HepG2 (cell line): ENCODE results near the gene TMEM107. TPM values are rescaled to one million over a fixed set of nuclear protein-coding genes. Genes with fewer than 3 reads are reported as not detected.
A peak's percentile ranks its signal among the peaks of the same experiment; 100 is the strongest.

Experiments
- EED ChIP-seq: sonication (generic); formaldehyde crosslinking; IDR thresholded peaks from 2 replicates; pipeline ENCODE4 v1.5.0; 2020; ENCODE audit warnings: mild to moderate bottlenecking, missing genetic modification reagents
- FOXM1 ChIP-seq: sonication (generic); formaldehyde crosslinking; IDR thresholded peaks from 2 replicates; pipeline ENCODE4 v1.5.0; 2020; ENCODE audit warnings: missing genetic modification reagents
- GABPA ChIP-seq, 2 experiments: IDR thresholded peaks; 2 replicates each; pipeline ENCODE4 v1.6.1; 2011 to 2016; ENCODE audit warnings: low read depth in 2 of 2, low read length in 1 of 2, missing biosample characterization in 1 of 2, missing genetic modification characterization in 1 of 2
- HOXA3 ChIP-seq: sonication (generic); formaldehyde crosslinking; IDR thresholded peaks from 2 replicates; pipeline ENCODE4 v1.5.0; 2020; ENCODE audit warnings: missing genetic modification reagents
- MBNL3 ChIP-seq: fragments of 250-450 bp; sonication (Bioruptor Pico); conservative IDR thresholded peaks from 2 replicates; pipeline ENCODE4 v1.8.0; 2022; ENCODE audit warnings: mild to moderate bottlenecking, inconsistent platforms
- RNF2 ChIP-seq: fragments of 450-650 bp; conservative IDR thresholded peaks from 2 replicates; pipeline ENCODE4 v1.6.1; 2016; ENCODE audit warnings: low read depth
- SIX1 ChIP-seq: sonication (generic); formaldehyde crosslinking; IDR thresholded peaks from 2 replicates; pipeline ENCODE4 v1.4.0; 2020; ENCODE audit warnings: missing genetic modification reagents, borderline replicate concordance
- SMAD3 ChIP-seq: sonication (generic); formaldehyde crosslinking; IDR thresholded peaks from 2 replicates; pipeline ENCODE4 v1.4.0; 2020; ENCODE audit warnings: missing genetic modification reagents
- SRF ChIP-seq: IDR thresholded peaks from 2 replicates; pipeline ENCODE4 v1.6.1; 2011; ENCODE audit warnings: mild to moderate bottlenecking, low read depth, low read length, moderate library complexity
- ZFP90 ChIP-seq: sonication (generic); formaldehyde crosslinking; IDR thresholded peaks from 2 replicates; pipeline ENCODE4 v1.8.0; 2022; ENCODE audit warnings: missing genetic modification reagents, mild to moderate bottlenecking, inconsistent platforms, borderline replicate concordance
- ZNF138 ChIP-seq: sonication (generic); formaldehyde crosslinking; IDR thresholded peaks from 2 replicates; pipeline ENCODE4 v1.5.0; 2020; ENCODE audit warnings: mild to moderate bottlenecking, low read depth, missing genetic modification reagents
- ZNF317 ChIP-seq: sonication (generic); formaldehyde crosslinking; IDR thresholded peaks from 2 replicates; pipeline ENCODE4 v1.5.0; 2020; ENCODE audit warnings: mild to moderate bottlenecking, missing genetic modification reagents
- ZNF431 ChIP-seq: sonication (generic); formaldehyde crosslinking; IDR thresholded peaks from 2 replicates; pipeline ENCODE4 v1.9.0; 2022; ENCODE audit warnings: missing genetic modification reagents, low read depth, mild to moderate bottlenecking, borderline replicate concordance
- ZNF678 ChIP-seq: sonication (generic); formaldehyde crosslinking; IDR thresholded peaks from 2 replicates; pipeline ENCODE4 v1.4.0; 2020; ENCODE audit warnings: mild to moderate bottlenecking, missing genetic modification reagents
- ZNF816 ChIP-seq: sonication (generic); formaldehyde crosslinking; IDR thresholded peaks from 2 replicates; pipeline ENCODE4 v1.8.0; 2022; ENCODE audit warnings: missing genetic modification reagents, mild to moderate bottlenecking, borderline replicate concordance
- polyA plus RNA-seq, 8 experiments: library from polyadenylated mRNA; depleted of rRNA in 3 of 8; stranded (reverse) in 7 of 8; unstranded in 1 of 8; fragments of >200 nt; fragmentation: Illumina TruSeq in 4 of 8; extraction: Trizol in 4 of 8; gene quantifications; 2 replicates each; pipeline versions ENCODE4 v1.2.1 to v1.2.3, GENCODE V29; 2011 to 2016; ENCODE audit warnings: low read depth in 4 of 8, missing spikeins in 1 of 8, mixed read lengths in 1 of 8; ENCODE audit not compliant: insufficient read depth in 1 of 8
- total RNA-seq, 5 experiments: library from RNA; depleted of rRNA; stranded (reverse); fragments of >200 nt; fragmentation: Illumina TruSeq; extraction: Trizol; gene quantifications; 2 replicates each; pipeline ENCODE4 v1.2.3, GENCODE V29; 2016; ENCODE audit warnings: low read depth in 1 of 5
- TF ChIP-seq, protein P1 (sequence below): sonication (generic); formaldehyde crosslinking; IDR thresholded peaks from 2 replicates; pipeline ENCODE4 v1.4.0; 2020; ENCODE audit warnings: mild to moderate bottlenecking, missing genetic modification reagents, borderline replicate concordance
- TF ChIP-seq, protein P2 (sequence below), 2 experiments: sonication (generic) in 1 of 2; formaldehyde crosslinking in 1 of 2; IDR thresholded peaks; 2 replicates each; pipeline versions ENCODE4 v1.6.1 to v1.9.0; 2014 to 2022; ENCODE audit warnings: antibody characterized with exemption in 1 of 2, borderline replicate concordance in 1 of 2, inconsistent platforms in 1 of 2, low read depth in 1 of 2, missing genetic modification reagents in 1 of 2
- TF ChIP-seq, protein P3 (sequence below): sonication (generic); formaldehyde crosslinking; IDR thresholded peaks from 2 replicates; pipeline ENCODE4 v1.4.0; 2020; ENCODE audit warnings: mild to moderate bottlenecking, low read depth, missing genetic modification reagents
- TF ChIP-seq, protein P4 (sequence below): sonication (generic); formaldehyde crosslinking; IDR thresholded peaks from 2 replicates; pipeline ENCODE4 v1.4.0; 2020; ENCODE audit warnings: missing genetic modification reagents

TMEM107 gene
- total and polyA plus RNA-seq, 2 of the 13 experiments (the other 11 are each of a cell fraction or from before 2014, with no cell fraction given), result 7.2 to 15.3 TPM

DNA sequence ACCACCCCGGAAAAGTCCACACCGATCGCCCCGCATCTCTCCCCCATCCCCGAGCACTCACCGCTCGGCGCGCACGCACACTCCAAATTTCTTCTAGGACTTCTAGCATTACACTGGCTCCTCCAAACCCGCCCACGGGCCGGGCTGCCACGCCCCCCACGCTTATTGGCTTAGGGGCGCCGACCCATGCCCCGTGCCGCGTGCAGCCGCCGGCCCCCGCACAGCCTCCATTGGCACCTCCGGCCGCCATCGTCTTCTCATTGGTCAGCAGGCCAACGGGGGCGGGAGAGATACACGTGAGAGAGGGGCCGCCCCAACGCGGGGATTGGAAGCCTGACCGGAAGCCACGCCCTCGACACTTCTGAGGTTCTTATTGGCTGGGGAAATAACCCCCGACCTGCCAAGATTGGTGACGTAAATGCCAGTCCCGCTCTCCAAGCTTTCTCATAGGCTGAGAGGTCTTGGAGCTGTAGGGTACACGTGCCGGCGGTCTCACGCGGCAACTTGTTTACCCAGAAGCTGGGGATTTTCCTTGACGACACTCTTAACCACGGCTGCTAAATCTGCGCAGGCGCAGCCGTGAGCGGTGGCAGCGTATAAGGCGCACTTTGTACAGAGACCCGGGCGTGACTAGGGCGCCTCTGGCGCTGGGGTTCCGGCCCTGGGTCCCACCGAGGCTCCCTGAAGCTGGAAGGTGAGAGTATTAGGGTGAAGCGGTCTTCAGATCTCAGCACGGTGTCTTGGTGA is 19.8 kb downstream of the TMEM107 start (continued):
- TF ChIP-seq MBNL3 (CRISPR knock-in tag) (no peak), ZFP90 (CRISPR knock-in tag) (no peak), SRF (no peak), SMAD3 (CRISPR knock-in tag) (no peak), GABPA (IDR thresholded peaks at IDR 0.05; ENCODE audit: low read depth, low read length) (peak; percentile 56), GABPA (CRISPR knock-in tag; IDR thresholded peaks at IDR 0.05; ENCODE audit: low read depth) (peak; percentile 82), ZNF816 (CRISPR knock-in tag) (no peak), ZNF431 (CRISPR knock-in tag) (no peak), ZNF138 (CRISPR knock-in tag) (no peak), ZNF317 (CRISPR knock-in tag) (no peak), ZNF678 (CRISPR knock-in tag) (no peak), FOXM1 (CRISPR knock-in tag) (no peak), HOXA3 (CRISPR knock-in tag) (peak; percentile 39; the same call in 1 of the 2 replicates), SIX1 (CRISPR knock-in tag) (no peak), RNF2 (peak; percentile 47; the same call in 1 of the 2 replicates), EED (CRISPR knock-in tag) (no peak)
- TF ChIP-seq, protein P1, sequence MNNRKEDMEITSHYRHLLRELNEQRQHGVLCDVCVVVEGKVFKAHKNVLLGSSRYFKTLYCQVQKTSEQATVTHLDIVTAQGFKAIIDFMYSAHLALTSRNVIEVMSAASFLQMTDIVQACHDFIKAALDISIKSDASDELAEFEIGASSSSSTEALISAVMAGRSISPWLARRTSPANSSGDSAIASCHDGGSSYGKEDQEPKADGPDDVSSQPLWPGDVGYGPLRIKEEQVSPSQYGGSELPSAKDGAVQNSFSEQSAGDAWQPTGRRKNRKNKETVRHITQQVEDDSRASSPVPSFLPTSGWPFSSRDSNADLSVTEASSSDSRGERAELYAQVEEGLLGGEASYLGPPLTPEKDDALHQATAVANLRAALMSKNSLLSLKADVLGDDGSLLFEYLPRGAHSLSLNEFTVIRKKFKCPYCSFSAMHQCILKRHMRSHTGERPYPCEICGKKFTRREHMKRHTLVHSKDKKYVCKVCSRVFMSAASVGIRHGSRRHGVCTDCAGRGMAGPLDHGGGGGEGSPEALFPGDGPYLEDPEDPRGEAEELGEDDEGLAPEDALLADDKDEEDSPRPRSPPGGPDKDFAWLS, result no peak
- TF ChIP-seq, protein P2, sequence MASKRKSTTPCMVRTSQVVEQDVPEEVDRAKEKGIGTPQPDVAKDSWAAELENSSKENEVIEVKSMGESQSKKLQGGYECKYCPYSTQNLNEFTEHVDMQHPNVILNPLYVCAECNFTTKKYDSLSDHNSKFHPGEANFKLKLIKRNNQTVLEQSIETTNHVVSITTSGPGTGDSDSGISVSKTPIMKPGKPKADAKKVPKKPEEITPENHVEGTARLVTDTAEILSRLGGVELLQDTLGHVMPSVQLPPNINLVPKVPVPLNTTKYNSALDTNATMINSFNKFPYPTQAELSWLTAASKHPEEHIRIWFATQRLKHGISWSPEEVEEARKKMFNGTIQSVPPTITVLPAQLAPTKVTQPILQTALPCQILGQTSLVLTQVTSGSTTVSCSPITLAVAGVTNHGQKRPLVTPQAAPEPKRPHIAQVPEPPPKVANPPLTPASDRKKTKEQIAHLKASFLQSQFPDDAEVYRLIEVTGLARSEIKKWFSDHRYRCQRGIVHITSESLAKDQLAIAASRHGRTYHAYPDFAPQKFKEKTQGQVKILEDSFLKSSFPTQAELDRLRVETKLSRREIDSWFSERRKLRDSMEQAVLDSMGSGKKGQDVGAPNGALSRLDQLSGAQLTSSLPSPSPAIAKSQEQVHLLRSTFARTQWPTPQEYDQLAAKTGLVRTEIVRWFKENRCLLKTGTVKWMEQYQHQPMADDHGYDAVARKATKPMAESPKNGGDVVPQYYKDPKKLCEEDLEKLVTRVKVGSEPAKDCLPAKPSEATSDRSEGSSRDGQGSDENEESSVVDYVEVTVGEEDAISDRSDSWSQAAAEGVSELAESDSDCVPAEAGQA (IDR thresholded peaks at IDR 0.05; ENCODE audit: low read depth), result no peak
- TF ChIP-seq, protein P2 (CRISPR knock-in tag; IDR thresholded peaks at IDR 0.05; ENCODE audit: borderline replicate concordance), result no peak
- TF ChIP-seq, protein P3, sequence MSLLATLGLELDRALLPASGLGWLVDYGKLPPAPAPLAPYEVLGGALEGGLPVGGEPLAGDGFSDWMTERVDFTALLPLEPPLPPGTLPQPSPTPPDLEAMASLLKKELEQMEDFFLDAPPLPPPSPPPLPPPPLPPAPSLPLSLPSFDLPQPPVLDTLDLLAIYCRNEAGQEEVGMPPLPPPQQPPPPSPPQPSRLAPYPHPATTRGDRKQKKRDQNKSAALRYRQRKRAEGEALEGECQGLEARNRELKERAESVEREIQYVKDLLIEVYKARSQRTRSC, result no peak
- TF ChIP-seq, protein P4, sequence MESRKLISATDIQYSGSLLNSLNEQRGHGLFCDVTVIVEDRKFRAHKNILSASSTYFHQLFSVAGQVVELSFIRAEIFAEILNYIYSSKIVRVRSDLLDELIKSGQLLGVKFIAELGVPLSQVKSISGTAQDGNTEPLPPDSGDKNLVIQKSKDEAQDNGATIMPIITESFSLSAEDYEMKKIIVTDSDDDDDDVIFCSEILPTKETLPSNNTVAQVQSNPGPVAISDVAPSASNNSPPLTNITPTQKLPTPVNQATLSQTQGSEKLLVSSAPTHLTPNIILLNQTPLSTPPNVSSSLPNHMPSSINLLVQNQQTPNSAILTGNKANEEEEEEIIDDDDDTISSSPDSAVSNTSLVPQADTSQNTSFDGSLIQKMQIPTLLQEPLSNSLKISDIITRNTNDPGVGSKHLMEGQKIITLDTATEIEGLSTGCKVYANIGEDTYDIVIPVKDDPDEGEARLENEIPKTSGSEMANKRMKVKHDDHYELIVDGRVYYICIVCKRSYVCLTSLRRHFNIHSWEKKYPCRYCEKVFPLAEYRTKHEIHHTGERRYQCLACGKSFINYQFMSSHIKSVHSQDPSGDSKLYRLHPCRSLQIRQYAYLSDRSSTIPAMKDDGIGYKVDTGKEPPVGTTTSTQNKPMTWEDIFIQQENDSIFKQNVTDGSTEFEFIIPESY, result no peak
